ENCODE measurements around the gene LCLAT1. TPM values are rescaled to one million over a fixed set of nuclear protein-coding genes. Genes with fewer than 3 reads are reported as not detected.

LCLAT1 gene
- total RNA-seq, 6 donors from 2014 or later: 7.0 to 21.9 (median 12.4) TPM

GRCh38 chr2:30530346-30530745 lies 83.3 kb downstream of the LCLAT1 start:
- H3K36me3 ChIP-seq: peaks cover 0 to 21% (median 0%) of the 10 kb centered on the region in 4 donors
- WGBS, 2 donors: 100% methylated on average over 2 of the region's 2 CpGs
- ATAC-seq (ENCODE audit: low FRiP score in 2 of 2): no peak
- peaks cover 0 to 4% (median 0%) of the 10 kb centered on the region in 4 donors for H3K9me3 ChIP-seq
- H3K4me1 ChIP-seq: no peaks in the 10 kb centered on the region
- no peaks in the 10 kb centered on the region for H3K27me3 ChIP-seq
- no peak overlapping the region for H3K4me3 ChIP-seq
- no peak for DNase-seq
- TF ChIP-seq CTCF (IDR thresholded peaks at IDR 0.05): no peak
- no peak for TF ChIP-seq EP300 (IDR thresholded peaks at IDR 0.05)
- no peak for TF ChIP-seq POLR2A (IDR thresholded peaks at IDR 0.05)
- TF ChIP-seq POLR2AphosphoS5 (IDR thresholded peaks at IDR 0.05): no peak
- no peak overlapping the region for H3K27ac ChIP-seq

GRCh38 chr2:30541680-30542079 lies 94.6 kb downstream of the LCLAT1 start:
- TF ChIP-seq EP300 (IDR thresholded peaks at IDR 0.05): no peak
- no peak for TF ChIP-seq POLR2A (IDR thresholded peaks at IDR 0.05)
- TF ChIP-seq CTCF (IDR thresholded peaks at IDR 0.05): no peak
- TF ChIP-seq POLR2AphosphoS5 (IDR thresholded peaks at IDR 0.05): no peak
- ATAC-seq (ENCODE audit: low FRiP score in 2 of 2): no peak
- Histone ChIP-seq H3K4me1 (peaks cover 0 to 5% (median 2%) of the 10 kb centered on the region in 4 donors), H3K9me3 (no peaks in the 10 kb centered on the region), H3K36me3 (no peaks in the 10 kb centered on the region), H3K27ac (no peak overlapping the region), H3K4me3 (no peak overlapping the region), H3K27me3 (no peaks in the 10 kb centered on the region)
- WGBS, 2 donors: 98 to 100% methylated on average over 1 of the region's 1 CpG
- no peak for DNase-seq

GRCh38 chr2:30545875-30546274 lies 98.8 kb downstream of the LCLAT1 start:
- no peak for TF ChIP-seq EP300 (IDR thresholded peaks at IDR 0.05)
- no peak for TF ChIP-seq CTCF (IDR thresholded peaks at IDR 0.05)
- no peak for TF ChIP-seq POLR2A (IDR thresholded peaks at IDR 0.05)
- TF ChIP-seq POLR2AphosphoS5 (IDR thresholded peaks at IDR 0.05): no peak
- H3K27me3 ChIP-seq: no peaks in the 10 kb centered on the region
- 87 to 96% methylated on average over 1 of the region's 1 CpG for WGBS, 2 donors
- no peak overlapping the region for H3K4me3 ChIP-seq
- H3K4me1 ChIP-seq: peaks cover 0 to 5% (median 2%) of the 10 kb centered on the region in 4 donors
- no peak overlapping the region for H3K27ac ChIP-seq
- no peaks in the 10 kb centered on the region for H3K36me3 ChIP-seq
- no peak for DNase-seq
- ATAC-seq (ENCODE audit: low FRiP score in 2 of 2): no peak
- no peaks in the 10 kb centered on the region for H3K9me3 ChIP-seq

GRCh38 chr2:30548386-30548785 lies 101.3 kb downstream of the LCLAT1 start:
- Histone ChIP-seq H3K4me3 (no peak overlapping the region), H3K27me3 (no peaks in the 10 kb centered on the region), H3K4me1 (peaks cover 0 to 5% (median 2%) of the 10 kb centered on the region in 4 donors), H3K9me3 (no peaks in the 10 kb centered on the region), H3K27ac (no peak overlapping the region), H3K36me3 (no peaks in the 10 kb centered on the region)
- 85 to 97% methylated on average over 2 of the region's 2 CpGs for WGBS, 2 donors
- TF ChIP-seq CTCF (IDR thresholded peaks at IDR 0.05) (no peak), POLR2A (IDR thresholded peaks at IDR 0.05) (no peak), EP300 (IDR thresholded peaks at IDR 0.05) (no peak)
- ATAC-seq (ENCODE audit: low FRiP score in 2 of 2) (no peak), DNase-seq (no peak)

- Histone ChIP-seq H3K27ac (no peak overlapping the region), H3K4me1 (peaks cover 0 to 5% (median 2%) of the 10 kb centered on the region in 4 donors), H3K9me3 (no peaks in the 10 kb centered on the region), H3K27me3 (no peaks in the 10 kb centered on the region), H3K4me3 (no peak overlapping the region), H3K36me3 (no peaks in the 10 kb centered on the region)
- 95 to 98% methylated on average over 2 of the region's 2 CpGs for WGBS, 2 donors
- no peak for DNase-seq
- TF ChIP-seq EP300 (IDR thresholded peaks at IDR 0.05) (no peak), POLR2A (IDR thresholded peaks at IDR 0.05) (no peak), CTCF (IDR thresholded peaks at IDR 0.05) (no peak), POLR2AphosphoS5 (IDR thresholded peaks at IDR 0.05) (no peak)
- ATAC-seq (ENCODE audit: low FRiP score in 2 of 2): no peak
Measured at GRCh38 chr2:30549096-30549495, 102.0 kb downstream of the LCLAT1 start.

Measured in upper lobe of left lung (tissue), 6 donors.